PC-9 (cell line): ENCODE results near the gene THBS1.

ENCODE experiments used
- EZH2 ChIP-seq: fragments of 200-600 bp; sonication (generic); IDR thresholded peaks from 2 replicates; pipeline ENCODE4 v1.8.0; 2017; ENCODE audit warnings: antibody characterized with exemption, low read depth
- TF ChIP-seq, protein P1 (sequence below): fragments of 200-600 bp; sonication (generic); conservative IDR thresholded peaks from 2 replicates; pipeline ENCODE4 v1.6.1; 2017; ENCODE audit warnings: mixed run types, antibody characterized with exemption, mild to moderate bottlenecking, moderate library complexity

DNA sequence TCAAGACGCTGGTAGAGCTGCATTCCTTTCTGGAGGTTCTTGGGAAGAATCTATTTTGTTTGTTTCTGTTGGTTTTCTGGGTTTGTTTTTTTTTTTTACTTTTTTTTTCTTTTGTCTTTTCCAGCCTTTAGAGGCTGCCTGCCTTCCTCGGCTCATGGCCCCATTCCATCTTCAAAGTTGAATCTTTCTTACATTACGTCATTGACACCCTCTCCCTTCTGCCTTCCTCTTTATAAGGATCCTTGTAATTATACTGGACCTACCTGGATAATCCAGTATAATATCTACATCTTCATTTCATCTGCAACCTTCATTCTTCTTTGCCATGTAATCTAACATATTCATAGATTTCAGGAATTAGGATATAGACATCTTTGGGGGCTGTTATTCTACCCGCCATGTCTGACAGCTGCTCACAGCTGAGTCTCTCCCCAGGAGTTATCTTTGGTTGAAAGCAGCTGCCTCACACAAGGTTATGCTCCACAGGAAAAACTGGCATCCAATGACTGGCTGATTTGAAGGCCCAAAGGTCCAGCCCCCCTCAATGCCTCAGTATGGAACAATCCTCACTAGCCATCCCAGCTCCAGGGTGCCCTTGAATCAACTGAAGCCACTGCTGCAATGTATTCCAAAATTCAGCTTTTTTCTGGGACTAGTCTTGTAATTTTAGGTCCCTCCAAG lies 38.4 kb upstream of the THBS1 start:
- TF ChIP-seq, protein P1, sequence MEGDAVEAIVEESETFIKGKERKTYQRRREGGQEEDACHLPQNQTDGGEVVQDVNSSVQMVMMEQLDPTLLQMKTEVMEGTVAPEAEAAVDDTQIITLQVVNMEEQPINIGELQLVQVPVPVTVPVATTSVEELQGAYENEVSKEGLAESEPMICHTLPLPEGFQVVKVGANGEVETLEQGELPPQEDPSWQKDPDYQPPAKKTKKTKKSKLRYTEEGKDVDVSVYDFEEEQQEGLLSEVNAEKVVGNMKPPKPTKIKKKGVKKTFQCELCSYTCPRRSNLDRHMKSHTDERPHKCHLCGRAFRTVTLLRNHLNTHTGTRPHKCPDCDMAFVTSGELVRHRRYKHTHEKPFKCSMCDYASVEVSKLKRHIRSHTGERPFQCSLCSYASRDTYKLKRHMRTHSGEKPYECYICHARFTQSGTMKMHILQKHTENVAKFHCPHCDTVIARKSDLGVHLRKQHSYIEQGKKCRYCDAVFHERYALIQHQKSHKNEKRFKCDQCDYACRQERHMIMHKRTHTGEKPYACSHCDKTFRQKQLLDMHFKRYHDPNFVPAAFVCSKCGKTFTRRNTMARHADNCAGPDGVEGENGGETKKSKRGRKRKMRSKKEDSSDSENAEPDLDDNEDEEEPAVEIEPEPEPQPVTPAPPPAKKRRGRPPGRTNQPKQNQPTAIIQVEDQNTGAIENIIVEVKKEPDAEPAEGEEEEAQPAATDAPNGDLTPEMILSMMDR: no peak
- no peak for TF ChIP-seq EZH2
